Stimulated activated CD4-positive, alpha-beta T cell treated with anti-CD3 and anti-CD28 coated beads, Interleukin-12 subunit alpha, Interleukin-12 subunit beta, amount 100 ng/mL, for 4 hours (primary cell): ENCODE results near the gene PAH.

Experiments
- DNase-seq: peaks from one replicate; pipeline ENCODE4 v3.0.0-alpha.2; 2020

PAH gene

GRCh38 chr12:102917026-102917787 is at the start of gene PAH:
TSS of gene PAH (minus strand) at chr12:102917244. CDS start at chr12:102917130, 114 bp downstream.
- DNase-seq: peak; percentile 0

- no peak for DNase-seq
Observed at GRCh38 chr12:102966200-102966863, 49.3 kb upstream of the PAH start.

GRCh38 chr12:102965281-102966155 is 48.5 kb upstream of the PAH start:
- no peak for DNase-seq

- no peak for DNase-seq
Observed at GRCh38 chr12:102964872-102965271, 47.8 kb upstream of the PAH start.

GRCh38 chr12:102963796-102964195 is 46.8 kb upstream of the PAH start:
- no peak for DNase-seq

GRCh38 chr12:102962986-102963385 is 45.9 kb upstream of the PAH start:
- DNase-seq: no peak

GRCh38 chr12:102962532-102962931 is 45.5 kb upstream of the PAH start:
- no peak for DNase-seq

- no peak for DNase-seq
Observed at GRCh38 chr12:102961466-102961855, 44.4 kb upstream of the PAH start.

GRCh38 chr12:102960766-102961465 is 43.9 kb upstream of the PAH start:
- no peak for DNase-seq

GRCh38 chr12:102959391-102959790 is 42.3 kb upstream of the PAH start:
- DNase-seq: no peak

GRCh38 chr12:102958830-102959176 is 41.8 kb upstream of the PAH start:
- no peak for DNase-seq

- DNase-seq: no peak
Observed at GRCh38 chr12:102958073-102958829, 41.2 kb upstream of the PAH start.

- DNase-seq: no peak
Observed at GRCh38 chr12:102957339-102958050, 40.5 kb upstream of the PAH start, which contains the start of gene ASCL1. TSS of gene ASCL1 (plus strand) at chr12:102957674. CDS start at chr12:102958245, 571 bp downstream.

- no peak for DNase-seq
Observed at GRCh38 chr12:102956738-102957327, 39.8 kb upstream of the PAH start.

GRCh38 chr12:102955926-102956737 is 39.1 kb upstream of the PAH start:
- DNase-seq: no peak

- DNase-seq: no peak
Observed at GRCh38 chr12:102954134-102954533, 37.1 kb upstream of the PAH start.

GRCh38 chr12:102953221-102953620 is 36.2 kb upstream of the PAH start:
- no peak for DNase-seq

- no peak for DNase-seq
Observed at GRCh38 chr12:102951841-102952240, 34.8 kb upstream of the PAH start.

GRCh38 chr12:102950950-102951619 is 34.0 kb upstream of the PAH start:
- DNase-seq: no peak
